GM23338 (cell line): ENCODE results near the gene SEC16B. TPM values are rescaled to one million over a fixed set of nuclear protein-coding genes. Genes with fewer than 3 reads are reported as not detected.

Experiments used
- ATAC-seq: fragments of 200-7000 bp; cut with Tn5 transposase; 3 replicates; pipeline ENCODE4 v1.9.1; 2020
- DNase-seq: peaks from one replicate; pipeline ENCODE4 v3.0.0-alpha.2; 2015; ENCODE audit warnings: low spot score
- H2AFZ ChIP-seq: fragments of 200-600 bp; sonication (generic); 2 replicates; pipeline ENCODE4 v1.8.0; 2016; ENCODE audit warnings: antibody characterized with exemption, mild to moderate bottlenecking, moderate library complexity
- H3F3A ChIP-seq: fragments of 200-600 bp; sonication (generic); replicated peaks from 2 replicates; pipeline ENCODE4 v1.8.0; 2017; ENCODE audit warnings: antibody characterized with exemption, mixed run types, low read depth
- H3K27ac ChIP-seq: fragments of 200-600 bp; sonication (generic); 2 replicates; pipeline ENCODE4 v1.6.1; 2016; ENCODE audit warnings: low read depth
- H3K27me3 ChIP-seq: fragments of 200-600 bp; sonication (generic); 2 replicates; pipeline ENCODE4 v1.8.0; 2016; ENCODE audit warnings: mild to moderate bottlenecking, mixed run types, moderate library complexity; ENCODE audit not compliant: insufficient read depth
- H3K36me3 ChIP-seq: fragments of 200-600 bp; sonication (generic); 2 replicates; pipeline ENCODE4 v1.8.0; 2016; ENCODE audit warnings: mild to moderate bottlenecking; ENCODE audit not compliant: insufficient read depth
- H3K4me1 ChIP-seq: fragments of 200-600 bp; sonication (generic); 2 replicates; pipeline ENCODE4 v1.8.0; 2016; ENCODE audit warnings: mild to moderate bottlenecking, moderate library complexity; ENCODE audit not compliant: insufficient read depth
- H3K4me2 ChIP-seq: fragments of 200-600 bp; sonication (generic); 2 replicates; pipeline ENCODE4 v1.7.1; 2017; ENCODE audit warnings: mixed run types
- H3K4me3 ChIP-seq: fragments of 200-600 bp; sonication (generic); 2 replicates; pipeline ENCODE4 v1.6.1; 2016; ENCODE audit warnings: mixed run types
- H3K79me2 ChIP-seq: fragments of 200-600 bp; sonication (generic); replicated peaks from 2 replicates; pipeline ENCODE4 v1.8.0; 2017; ENCODE audit warnings: mild to moderate bottlenecking; ENCODE audit not compliant: insufficient read depth
- H3K9me2 ChIP-seq: fragments of 200-600 bp; sonication (generic); 2 replicates; pipeline ENCODE4 v1.8.0; 2017; ENCODE audit not compliant: insufficient read depth
- H4K20me1 ChIP-seq: fragments of 200-600 bp; sonication (generic); replicated peaks from 2 replicates; pipeline ENCODE4 v1.8.0; 2017; ENCODE audit warnings: mild to moderate bottlenecking; ENCODE audit not compliant: insufficient read depth
- H3K27ac Mint-ChIP-seq: 2 replicates; pipeline ENCODE4 v1.8.0; 2020; ENCODE audit warnings: inconsistent platforms, mild to moderate bottlenecking, moderate library complexity, mixed read lengths
- H3K27me3 Mint-ChIP-seq: 3 replicates; pipeline ENCODE4 v1.8.0; 2022; ENCODE audit warnings: low read depth, mild to moderate bottlenecking, moderate library complexity, mixed read lengths, inconsistent platforms; ENCODE audit not compliant: insufficient read depth, poor library complexity
- H3K36me3 Mint-ChIP-seq: 3 replicates; pipeline ENCODE4 v1.8.0; 2021; ENCODE audit warnings: low read depth, mild to moderate bottlenecking, inconsistent platforms, moderate library complexity, mixed read lengths
- H3K4me1 Mint-ChIP-seq: 3 replicates; pipeline ENCODE4 v1.8.0; 2020; ENCODE audit warnings: mild to moderate bottlenecking, inconsistent platforms, mixed read lengths
- H3K4me3 Mint-ChIP-seq: 3 replicates; pipeline ENCODE4 v1.8.0; 2021; ENCODE audit warnings: moderate library complexity, mild to moderate bottlenecking, inconsistent platforms, mixed read lengths
- H3K9me3 Mint-ChIP-seq: 3 replicates; pipeline ENCODE4 v1.8.0; 2020; ENCODE audit warnings: moderate library complexity, mild to moderate bottlenecking, inconsistent platforms, mixed read lengths
- CREB1 ChIP-seq: fragments of 250-450 bp; sonication (Bioruptor Pico); IDR thresholded peaks from 2 replicates; pipeline ENCODE4 v1.5.0; 2020; ENCODE audit warnings: low read depth, mild to moderate bottlenecking, moderate library complexity
- CTCF ChIP-seq, 2 experiments: fragments of 200-600 bp in 1 of 2; sonication (generic) in 1 of 2; conservative IDR thresholded peaks; 2 replicates each; pipeline versions ENCODE4 v1.5.1 to v1.6.1; 2016 to 2017; ENCODE audit warnings: antibody characterized with exemption in 2 of 2, low read depth in 2 of 2, mild to moderate bottlenecking in 2 of 2, moderate library complexity in 1 of 2
- ETS1 ChIP-seq: IDR thresholded peaks from 2 replicates; pipeline ENCODE4 v1.6.1; 2016; ENCODE audit warnings: antibody characterized with exemption
- EZH2 ChIP-seq: fragments of 200-600 bp; sonication (generic); IDR thresholded peaks from one replicate; pipeline ENCODE4 v1.8.0; 2017; ENCODE audit warnings: antibody characterized with exemption, mild to moderate bottlenecking, low read depth; ENCODE audit not compliant: unreplicated experiment
- EZH2phosphoT487 ChIP-seq: fragments of 200-600 bp; sonication (generic); IDR thresholded peaks from one replicate; pipeline ENCODE4 v1.8.1; 2018; ENCODE audit warnings: antibody characterized with exemption; ENCODE audit not compliant: unreplicated experiment
- JUNB ChIP-seq: IDR thresholded peaks from one replicate; pipeline ENCODE4 v1.6.1; 2016; ENCODE audit warnings: antibody characterized with exemption; ENCODE audit not compliant: unreplicated experiment
- NANOG ChIP-seq: IDR thresholded peaks from 2 replicates; pipeline ENCODE4 v1.6.1; 2016; ENCODE audit warnings: antibody characterized with exemption, borderline replicate concordance
- POLR2AphosphoS5 ChIP-seq: IDR thresholded peaks from 2 replicates; pipeline ENCODE4 v1.6.1; 2016; ENCODE audit warnings: antibody characterized with exemption, low read depth
- STAT1 ChIP-seq: IDR thresholded peaks from one replicate; pipeline ENCODE4 v1.6.1; 2016; ENCODE audit warnings: antibody characterized with exemption; ENCODE audit not compliant: unreplicated experiment
- ZNF114 ChIP-seq: fragments of 250-450 bp; sonication (Bioruptor Pico); IDR thresholded peaks from 2 replicates; pipeline ENCODE4 v1.5.0; 2020; ENCODE audit warnings: mild to moderate bottlenecking, moderate library complexity
- ZNF331 ChIP-seq: fragments of 250-450 bp; sonication (Bioruptor Pico); IDR thresholded peaks from 2 replicates; pipeline ENCODE4 v1.5.0; 2020; ENCODE audit warnings: low read depth, mild to moderate bottlenecking, moderate library complexity
- polyA plus RNA-seq: library from polyadenylated mRNA; unstranded; fragments of >200 nt; fragmentation: Nextera tagmentation; extraction: Ambion mirVana; gene quantifications from 2 replicates; pipeline ENCODE4 v1.2.1, GENCODE V29; 2016
- total RNA-seq: library from RNA; depleted of rRNA; stranded (reverse); fragments of >200 nt; shearing (Covaris generic); gene quantifications from 2 replicates; pipeline ENCODE4 v1.2.3, GENCODE V29; 2014
- TF ChIP-seq, protein P1 (sequence below): fragments of 250-450 bp; sonication (Bioruptor Pico); IDR thresholded peaks from 2 replicates; pipeline ENCODE4 v1.5.0; 2020; ENCODE audit warnings: mild to moderate bottlenecking, moderate library complexity
- TF ChIP-seq, protein P2 (sequence below): IDR thresholded peaks from one replicate; pipeline ENCODE4 v1.6.1; 2018; ENCODE audit warnings: antibody characterized with exemption; ENCODE audit not compliant: unreplicated experiment

The SEC16B gene
- total and polyA plus RNA-seq, 2 experiments from 2014 or later: 0.29 to 1.2 TPM

- Histone ChIP-seq H2AFZ (no peak overlapping the region), H3K79me2 (no peaks in the 10 kb centered on the region), H3K4me3 (no peak overlapping the region), H3K4me1 (no peaks in the 10 kb centered on the region), H3K9me2 (peaks cover 24% of the 10 kb centered on the region), H3K36me3 (no peaks in the 10 kb centered on the region), H4K20me1 (no peaks in the 10 kb centered on the region), H3K27ac (no peak overlapping the region), H3K27me3 (no peaks in the 10 kb centered on the region), H3K4me2 (no peak overlapping the region), H3F3A (no peaks in the 10 kb centered on the region)
- H3K9me3 Mint-ChIP-seq: no peaks in the 10 kb centered on the region
- no peak overlapping the region for H3K27ac Mint-ChIP-seq
- no peak overlapping the region for H3K4me3 Mint-ChIP-seq
- ATAC-seq (no peak), DNase-seq (no peak)
- H3K27me3 Mint-ChIP-seq: no peaks in the 10 kb centered on the region
- TF ChIP-seq POLR2AphosphoS5 (no peak), EZH2phosphoT487 (no peak), JUNB (no peak), STAT1 (no peak), NANOG (no peak), ETS1 (no peak), CTCF (conservative IDR thresholded peaks at IDR 0.05; ENCODE audit: low read depth in 2 of 2) (no peak), EZH2 (no peak), ZNF331 (CRISPR knock-in tag) (no peak), CREB1 (CRISPR knock-in tag) (no peak), ZNF114 (CRISPR knock-in tag) (no peak)
- TF ChIP-seq, protein P1, sequence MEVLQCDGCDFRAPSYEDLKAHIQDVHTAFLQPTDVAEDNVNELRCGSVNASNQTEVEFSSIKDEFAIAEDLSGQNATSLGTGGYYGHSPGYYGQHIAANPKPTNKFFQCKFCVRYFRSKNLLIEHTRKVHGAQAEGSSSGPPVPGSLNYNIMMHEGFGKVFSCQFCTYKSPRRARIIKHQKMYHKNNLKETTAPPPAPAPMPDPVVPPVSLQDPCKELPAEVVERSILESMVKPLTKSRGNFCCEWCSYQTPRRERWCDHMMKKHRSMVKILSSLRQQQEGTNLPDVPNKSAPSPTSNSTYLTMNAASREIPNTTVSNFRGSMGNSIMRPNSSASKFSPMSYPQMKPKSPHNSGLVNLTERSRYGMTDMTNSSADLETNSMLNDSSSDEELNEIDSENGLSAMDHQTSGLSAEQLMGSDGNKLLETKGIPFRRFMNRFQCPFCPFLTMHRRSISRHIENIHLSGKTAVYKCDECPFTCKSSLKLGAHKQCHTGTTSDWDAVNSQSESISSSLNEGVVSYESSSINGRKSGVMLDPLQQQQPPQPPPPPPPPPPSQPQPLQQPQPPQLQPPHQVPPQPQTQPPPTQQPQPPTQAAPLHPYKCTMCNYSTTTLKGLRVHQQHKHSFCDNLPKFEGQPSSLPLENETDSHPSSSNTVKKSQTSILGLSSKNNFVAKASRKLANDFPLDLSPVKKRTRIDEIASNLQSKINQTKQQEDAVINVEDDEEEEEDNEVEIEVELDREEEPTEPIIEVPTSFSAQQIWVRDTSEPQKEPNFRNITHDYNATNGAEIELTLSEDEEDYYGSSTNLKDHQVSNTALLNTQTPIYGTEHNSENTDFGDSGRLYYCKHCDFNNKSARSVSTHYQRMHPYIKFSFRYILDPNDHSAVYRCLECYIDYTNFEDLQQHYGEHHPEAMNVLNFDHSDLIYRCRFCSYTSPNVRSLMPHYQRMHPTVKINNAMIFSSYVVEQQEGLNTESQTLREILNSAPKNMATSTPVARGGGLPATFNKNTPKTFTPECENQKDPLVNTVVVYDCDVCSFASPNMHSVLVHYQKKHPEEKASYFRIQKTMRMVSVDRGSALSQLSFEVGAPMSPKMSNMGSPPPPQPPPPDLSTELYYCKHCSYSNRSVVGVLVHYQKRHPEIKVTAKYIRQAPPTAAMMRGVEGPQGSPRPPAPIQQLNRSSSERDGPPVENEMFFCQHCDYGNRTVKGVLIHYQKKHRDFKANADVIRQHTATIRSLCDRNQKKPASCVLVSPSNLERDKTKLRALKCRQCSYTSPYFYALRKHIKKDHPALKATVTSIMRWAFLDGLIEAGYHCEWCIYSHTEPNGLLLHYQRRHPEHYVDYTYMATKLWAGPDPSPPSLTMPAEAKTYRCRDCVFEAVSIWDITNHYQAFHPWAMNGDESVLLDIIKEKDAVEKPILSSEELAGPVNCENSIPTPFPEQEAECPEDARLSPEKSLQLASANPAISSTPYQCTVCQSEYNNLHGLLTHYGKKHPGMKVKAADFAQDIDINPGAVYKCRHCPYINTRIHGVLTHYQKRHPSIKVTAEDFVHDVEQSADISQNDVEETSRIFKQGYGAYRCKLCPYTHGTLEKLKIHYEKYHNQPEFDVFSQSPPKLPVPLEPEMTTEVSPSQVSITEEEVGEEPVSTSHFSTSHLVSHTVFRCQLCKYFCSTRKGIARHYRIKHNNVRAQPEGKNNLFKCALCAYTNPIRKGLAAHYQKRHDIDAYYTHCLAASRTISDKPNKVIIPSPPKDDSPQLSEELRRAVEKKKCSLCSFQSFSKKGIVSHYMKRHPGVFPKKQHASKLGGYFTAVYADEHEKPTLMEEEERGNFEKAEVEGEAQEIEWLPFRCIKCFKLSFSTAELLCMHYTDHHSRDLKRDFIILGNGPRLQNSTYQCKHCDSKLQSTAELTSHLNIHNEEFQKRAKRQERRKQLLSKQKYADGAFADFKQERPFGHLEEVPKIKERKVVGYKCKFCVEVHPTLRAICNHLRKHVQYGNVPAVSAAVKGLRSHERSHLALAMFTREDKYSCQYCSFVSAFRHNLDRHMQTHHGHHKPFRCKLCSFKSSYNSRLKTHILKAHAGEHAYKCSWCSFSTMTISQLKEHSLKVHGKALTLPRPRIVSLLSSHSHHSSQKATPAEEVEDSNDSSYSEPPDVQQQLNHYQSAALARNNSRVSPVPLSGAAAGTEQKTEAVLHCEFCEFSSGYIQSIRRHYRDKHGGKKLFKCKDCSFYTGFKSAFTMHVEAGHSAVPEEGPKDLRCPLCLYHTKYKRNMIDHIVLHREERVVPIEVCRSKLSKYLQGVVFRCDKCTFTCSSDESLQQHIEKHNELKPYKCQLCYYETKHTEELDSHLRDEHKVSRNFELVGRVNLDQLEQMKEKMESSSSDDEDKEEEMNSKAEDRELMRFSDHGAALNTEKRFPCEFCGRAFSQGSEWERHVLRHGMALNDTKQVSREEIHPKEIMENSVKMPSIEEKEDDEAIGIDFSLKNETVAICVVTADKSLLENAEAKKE (CRISPR knock-in tag): no peak
- TF ChIP-seq, protein P2, sequence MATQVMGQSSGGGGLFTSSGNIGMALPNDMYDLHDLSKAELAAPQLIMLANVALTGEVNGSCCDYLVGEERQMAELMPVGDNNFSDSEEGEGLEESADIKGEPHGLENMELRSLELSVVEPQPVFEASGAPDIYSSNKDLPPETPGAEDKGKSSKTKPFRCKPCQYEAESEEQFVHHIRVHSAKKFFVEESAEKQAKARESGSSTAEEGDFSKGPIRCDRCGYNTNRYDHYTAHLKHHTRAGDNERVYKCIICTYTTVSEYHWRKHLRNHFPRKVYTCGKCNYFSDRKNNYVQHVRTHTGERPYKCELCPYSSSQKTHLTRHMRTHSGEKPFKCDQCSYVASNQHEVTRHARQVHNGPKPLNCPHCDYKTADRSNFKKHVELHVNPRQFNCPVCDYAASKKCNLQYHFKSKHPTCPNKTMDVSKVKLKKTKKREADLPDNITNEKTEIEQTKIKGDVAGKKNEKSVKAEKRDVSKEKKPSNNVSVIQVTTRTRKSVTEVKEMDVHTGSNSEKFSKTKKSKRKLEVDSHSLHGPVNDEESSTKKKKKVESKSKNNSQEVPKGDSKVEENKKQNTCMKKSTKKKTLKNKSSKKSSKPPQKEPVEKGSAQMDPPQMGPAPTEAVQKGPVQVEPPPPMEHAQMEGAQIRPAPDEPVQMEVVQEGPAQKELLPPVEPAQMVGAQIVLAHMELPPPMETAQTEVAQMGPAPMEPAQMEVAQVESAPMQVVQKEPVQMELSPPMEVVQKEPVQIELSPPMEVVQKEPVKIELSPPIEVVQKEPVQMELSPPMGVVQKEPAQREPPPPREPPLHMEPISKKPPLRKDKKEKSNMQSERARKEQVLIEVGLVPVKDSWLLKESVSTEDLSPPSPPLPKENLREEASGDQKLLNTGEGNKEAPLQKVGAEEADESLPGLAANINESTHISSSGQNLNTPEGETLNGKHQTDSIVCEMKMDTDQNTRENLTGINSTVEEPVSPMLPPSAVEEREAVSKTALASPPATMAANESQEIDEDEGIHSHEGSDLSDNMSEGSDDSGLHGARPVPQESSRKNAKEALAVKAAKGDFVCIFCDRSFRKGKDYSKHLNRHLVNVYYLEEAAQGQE: no peak
- H3K36me3 Mint-ChIP-seq: no peaks in the 10 kb centered on the region
- H3K4me1 Mint-ChIP-seq: no peaks in the 10 kb centered on the region
Measured at GRCh38 chr1:177975588-177976495, 6.0 kb upstream of the SEC16B start.
